IMR-90 (cell line): Measurements from ENCODE around the gene SDC1. TPM values are rescaled to one million over a fixed set of nuclear protein-coding genes. Genes with fewer than 3 reads are reported as not detected.

Experiments
- ATAC-seq: fragments of 200-7000 bp; cut with Tn5 transposase; 2 replicates; pipeline ENCODE4 v1.9.1; 2020; ENCODE audit warnings: low read depth, mild to moderate bottlenecking, moderate library complexity
- BruUV-seq: library from RNA; stranded (reverse); fragments of 400-500 nt; replicated peaks from 2 replicates; lab custom pipeline; 2021; lab: Mats Ljungman, UMichigan
- CTCF ChIA-PET: fragments of 300-600 bp; formaldehyde crosslinking; extraction: SDS; loops from one replicate; lab custom pipeline; 2021; ENCODE audit warnings: antibody characterized with exemption; lab: Yijun Ruan, JAX
- POLR2A ChIA-PET: fragments of 300-600 bp; sonication (Branson Sonifier 250); formaldehyde crosslinking; loops from one replicate; lab custom pipeline; 2022; ENCODE audit warnings: antibody characterized with exemption; ENCODE audit not compliant: unreplicated experiment; lab: Charles Lee
- DNase-seq: peaks from one replicate; pipeline ENCODE4 v3.0.0; 2013
- H2AFZ ChIP-seq: replicated peaks from 2 replicates; pipeline ENCODE3; 2013; ENCODE audit warnings: low read length, mild to moderate bottlenecking; ENCODE audit not compliant: poor library complexity
- H2AK5ac ChIP-seq: 2 replicates; pipeline ENCODE4 v1.6.1; 2013; ENCODE audit warnings: low read depth, low read length, inconsistent platforms
- H2AK9ac ChIP-seq: replicated peaks from 2 replicates; pipeline ENCODE3; 2013; ENCODE audit warnings: mild to moderate bottlenecking, low read depth, low read length, moderate library complexity; ENCODE audit not compliant: poor library complexity
- H2BK120ac ChIP-seq: 2 replicates; pipeline ENCODE4 v1.6.1; 2013; ENCODE audit warnings: low read depth, low read length, inconsistent platforms
- H2BK15ac ChIP-seq: 3 replicates; pipeline ENCODE4 v1.6.1; 2013; ENCODE audit warnings: low read depth, low read length, inconsistent platforms
- H2BK20ac ChIP-seq: 2 replicates; pipeline ENCODE4 v1.6.1; 2013; ENCODE audit warnings: low read depth, mild to moderate bottlenecking, inconsistent platforms, low read length, moderate library complexity
- H2BK5ac ChIP-seq: 2 replicates; pipeline ENCODE4 v1.6.1; 2013; ENCODE audit warnings: mild to moderate bottlenecking, low read depth, low read length, inconsistent platforms; ENCODE audit not compliant: poor library complexity, severe bottlenecking
- H3K14ac ChIP-seq: replicated peaks from 2 replicates; pipeline ENCODE4 v1.6.1; 2013; ENCODE audit warnings: low read depth, low read length, inconsistent platforms
- H3K18ac ChIP-seq: 2 replicates; pipeline ENCODE4 v1.6.1; 2013; ENCODE audit warnings: low read depth, low read length, control low read depth
- H3K23ac ChIP-seq: 2 replicates; pipeline ENCODE4 v1.6.1; 2013; ENCODE audit warnings: low read depth, low read length, inconsistent platforms
- H3K27ac ChIP-seq: 2 replicates; pipeline ENCODE4 v1.5.1; 2013; ENCODE audit warnings: mild to moderate bottlenecking, control low read depth, low read length; ENCODE audit not compliant: insufficient read depth
- H3K27me3 ChIP-seq: 2 replicates; pipeline ENCODE4 v1.6.1; 2013; ENCODE audit warnings: low read length; ENCODE audit not compliant: control insufficient read depth, insufficient read depth
- H3K36me3 ChIP-seq: 2 replicates; pipeline ENCODE4 v1.6.1; 2013; ENCODE audit warnings: low read length, mixed read lengths; ENCODE audit not compliant: control insufficient read depth, insufficient read depth
- H3K4ac ChIP-seq: 2 replicates; pipeline ENCODE4 v1.6.1; 2013; ENCODE audit warnings: low read depth, low read length, inconsistent platforms
- H3K4me1 ChIP-seq: 2 replicates; pipeline ENCODE4 v1.6.1; 2013; ENCODE audit warnings: low read length, mixed read lengths; ENCODE audit not compliant: control insufficient read depth, insufficient read depth
- H3K4me2 ChIP-seq: 2 replicates; pipeline ENCODE4 v1.6.1; 2013; ENCODE audit warnings: low read depth, mild to moderate bottlenecking, control low read depth, low read length, moderate library complexity
- H3K4me3 ChIP-seq: 2 replicates; pipeline ENCODE4 v1.5.1; 2013; ENCODE audit warnings: low read depth, mild to moderate bottlenecking, control low read depth, low read length, moderate library complexity; ENCODE audit not compliant: insufficient read depth
- H3K56ac ChIP-seq: 2 replicates; pipeline ENCODE4 v1.6.1; 2013; ENCODE audit warnings: low read length, inconsistent platforms; ENCODE audit not compliant: insufficient read depth; ENCODE audit errors: extremely low read depth
- H3K79me1 ChIP-seq, 2 experiments: 2 replicates each; pipeline ENCODE4 v1.6.1; 2013; ENCODE audit warnings: low read length in 2 of 2, inconsistent platforms in 1 of 2, low read depth in 1 of 2
- H3K9ac ChIP-seq: 2 replicates; pipeline ENCODE4 v1.6.1; 2013; ENCODE audit warnings: low read depth, low read length, control low read depth
- H3K9me1 ChIP-seq: 2 replicates; pipeline ENCODE4 v1.6.1; 2013; ENCODE audit warnings: low read length, inconsistent platforms; ENCODE audit not compliant: insufficient read depth
- H3K9me3 ChIP-seq: 2 replicates; pipeline ENCODE4 v1.6.1; 2013; ENCODE audit warnings: low read length; ENCODE audit not compliant: control insufficient read depth, insufficient read depth
- H4K20me1 ChIP-seq: 2 replicates; pipeline ENCODE4 v1.6.1; 2013; ENCODE audit warnings: low read length, inconsistent platforms; ENCODE audit not compliant: insufficient read depth
- H4K5ac ChIP-seq: 2 replicates; pipeline ENCODE4 v1.6.1; 2013; ENCODE audit warnings: mild to moderate bottlenecking, low read depth, low read length, control low read depth
- H4K8ac ChIP-seq, 2 experiments: 2 replicates each; pipeline ENCODE4 v1.6.1; 2013; ENCODE audit warnings: low read depth in 2 of 2, low read length in 2 of 2, control low read depth in 1 of 2, inconsistent platforms in 1 of 2
- H4K91ac ChIP-seq: 2 replicates; pipeline ENCODE4 v1.6.1; 2013; ENCODE audit warnings: low read depth, low read length, inconsistent platforms; ENCODE audit not compliant: insufficient read depth
- RFX5 ChIP-seq: IDR thresholded peaks from 2 replicates; pipeline ENCODE4 v1.8.0; 2012; ENCODE audit warnings: low read depth, mild to moderate bottlenecking, low read length, moderate library complexity
- WGBS, 2 experiments: methylation state at CpG; one replicate each; pipeline versions ENCODE4 v1.1.5 to v1.1.7; 2013; ENCODE audit warnings: missing lambda C conversion rate in 2 of 2; ENCODE audit not compliant: insufficient read length in 1 of 2; ENCODE audit errors: extremely low coverage in 2 of 2; 5-methylcytosine and 5-hydroxymethylcytosine counted together
- dilution Hi-C: fragments of 300-500 bp; cut with HindIII; formaldehyde crosslinking; loops from one replicate; pipeline ENCODE4 v1.14.3; 2018; ENCODE audit warnings: low sequenced_read_pairs; ENCODE audit not compliant: unreplicated experiment
- in situ Hi-C: fragments of 300-500 bp; cut with MboI; formaldehyde crosslinking; loops from 3 replicates; pipeline ENCODE4 v1.14.3; 2019; ENCODE audit warnings: low sequenced_read_pairs, inconsistent platforms, mixed read lengths
- intact Hi-C: fragments of 100-400 bp; cut with micrococcal nuclease; formaldehyde crosslinking; loops from 2 replicates; pipeline ENCODE4 v1.10.0; 2022
- polyA plus RNA-seq, 3 experiments: library from polyadenylated mRNA; depleted of rRNA; stranded (reverse); fragments of >200 nt; gene quantifications; 2 replicates each; pipeline ENCODE4 v1.2.3, GENCODE V29; 2012; ENCODE audit warnings: low replicate concordance in 1 of 3
- total RNA-seq: library from RNA; depleted of rRNA; stranded (reverse); fragments of >200 nt; gene quantifications from 2 replicates; pipeline ENCODE4 v1.2.3, GENCODE V29; 2012

SDC1 gene
- total and polyA plus RNA-seq, 2 of the 4 experiments (the other 2 are of a cell fraction): 22.0 to 28.3 TPM

DNA sequence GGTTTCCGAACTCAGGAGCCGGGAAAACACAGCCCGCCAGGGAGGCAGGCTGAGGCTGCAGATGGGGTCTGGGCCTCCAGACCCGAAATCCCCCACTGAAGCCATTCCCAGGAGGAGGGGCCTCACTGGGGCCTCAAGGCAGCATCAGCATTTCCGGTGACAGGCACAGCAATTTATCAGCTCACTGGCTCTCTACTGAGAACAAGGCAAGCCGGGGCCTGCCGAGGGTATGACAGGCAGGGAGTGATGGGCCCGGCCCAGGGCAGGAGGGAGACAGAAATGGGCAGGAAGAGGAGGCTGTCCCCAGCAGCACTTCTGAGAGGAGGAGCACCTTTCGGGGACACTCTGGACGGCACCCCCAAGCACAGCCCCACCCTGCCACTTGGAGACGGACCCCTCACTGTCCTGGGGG is 12.5 kb downstream of the SDC1 start:
- POLR2A ChIA-PET: no interaction called here
- peak; percentile 61 for ATAC-seq
- dilution Hi-C loops: no loop called here

More for the DNA sequence above, 12.5 kb downstream of the SDC1 start:
- H3K27me3 ChIP-seq: no peaks in the 10 kb centered on the region
- peak overlapping the region; percentile 91 for H4K5ac ChIP-seq
- peak overlapping the region; percentile 11 for H3K18ac ChIP-seq
- 0 out of 2 replicates have a peak overlapping the region, but pooled peaks have one; percentile 32 for H3K9ac ChIP-seq
- no peak overlapping the region for H3K27ac ChIP-seq
- H2BK120ac ChIP-seq: peak overlapping the region; percentile 66
- peak overlapping the region; percentile 87 to 90 for H4K8ac ChIP-seq
- H4K20me1 ChIP-seq: 0 out of 2 replicates have a peak, but pooled peaks cover 3% of the 10 kb centered on the region
- BruUV-seq: no TSS peak
- peak overlapping the region; percentile 82; the same call in 1 of the 2 replicates for H2AK5ac ChIP-seq
- peaks cover 5% of the 10 kb centered on the region; the same call in 1 of the 2 replicates for H3K9me1 ChIP-seq
- DNase-seq: peak; percentile 51
- H3K9me3 ChIP-seq: no peaks in the 10 kb centered on the region
- peak overlapping the region; percentile 11; the same call in 1 of the 2 replicates for H3K4me2 ChIP-seq
- H2BK20ac ChIP-seq: 0 out of 2 replicates have a peak overlapping the region, but pooled peaks have one; percentile 34
- peak overlapping the region; percentile 28; the same call in 1 of the 3 replicates for H2BK15ac ChIP-seq
- H3K4ac ChIP-seq: peak overlapping the region; percentile 76
- peak overlapping the region; percentile 90 for H2AK9ac ChIP-seq
- peaks cover 0 to 15% of the 10 kb centered on the region in 2 experiments; a peak in 2 of 4 replicates for H3K79me1 ChIP-seq
- H3K4me1 ChIP-seq: peaks cover 16% of the 10 kb centered on the region
- H4K91ac ChIP-seq: peak overlapping the region; percentile 66
- no peaks in the 10 kb centered on the region for H3K36me3 ChIP-seq
- no peak for TF ChIP-seq RFX5
- no peak overlapping the region for H3K4me3 ChIP-seq
- intact Hi-C loops: no loop called here
- in situ Hi-C loops: no loop called here
- CTCF ChIA-PET: no interaction called here
- H3K23ac ChIP-seq: 0 out of 2 replicates have a peak overlapping the region, but pooled peaks have one; percentile 23
- H2BK5ac ChIP-seq: peak overlapping the region; percentile 1
- no peak overlapping the region for H3K56ac ChIP-seq
- peak overlapping the region; percentile 38 for H2AFZ ChIP-seq
- WGBS, 2 experiments: 20% methylated on average over 1 of the region's 11 CpGs; no CpG with 5 or more reads in 1 of the 2 experiments
- H3K14ac ChIP-seq: peak overlapping the region; percentile 58; the same call in 1 of the 2 replicates
